Stimulated activated CD8-positive, alpha-beta memory T cell treated with anti-CD3 and anti-CD28 coated beads, Interleukin-15, amount 100 ng/mL, for 48 hours (primary cell): Measurements from ENCODE around the gene HRH3.

ENCODE experiments used
- DNase-seq, 2 donors: peaks; one replicate each; pipeline ENCODE4 v3.0.0-alpha.2; 2020; ENCODE audit warnings: low read depth in 2 of 2

HRH3 gene

GRCh38 chr20:62215020-62215990, 4.8 kb downstream of the HRH3 start:
- DNase-seq, result no peak

GRCh38 chr20:62214067-62214466, 6.0 kb downstream of the HRH3 start:
- DNase-seq, result no peak

GRCh38 chr20:62212299-62212698, 7.8 kb downstream of the HRH3 start:
- DNase-seq, result no peak

GRCh38 chr20:62211769-62212288, 8.2 kb downstream of the HRH3 start:
- DNase-seq, result no peak

GRCh38 chr20:62211216-62211615, 8.9 kb downstream of the HRH3 start:
- no peak for DNase-seq

- no peak for DNase-seq
Measured at GRCh38 chr20:62210496-62210855, 9.6 kb downstream of the HRH3 start.

- no peak for DNase-seq
Measured at GRCh38 chr20:62209850-62210495, 10.1 kb downstream of the HRH3 start.

- DNase-seq, result no peak
Measured at GRCh38 chr20:62208795-62209755, 11.0 kb downstream of the HRH3 start.

GRCh38 chr20:62208061-62208794, 11.8 kb downstream of the HRH3 start:
- DNase-seq, result no peak

- DNase-seq, result no peak
Measured at GRCh38 chr20:62206388-62206775, 13.7 kb downstream of the HRH3 start.

- DNase-seq, result no peak
Measured at GRCh38 chr20:62205618-62206387, 14.3 kb downstream of the HRH3 start.

GRCh38 chr20:62203378-62204030, 16.6 kb downstream of the HRH3 start:
- DNase-seq, result no peak

GRCh38 chr20:62202676-62203377, 17.3 kb downstream of the HRH3 start:
- no peak for DNase-seq

GRCh38 chr20:62202083-62202395, 18.0 kb downstream of the HRH3 start:
- DNase-seq, result no peak

- DNase-seq, result no peak
Measured at GRCh38 chr20:62201173-62202082, 18.6 kb downstream of the HRH3 start.

GRCh38 chr20:62200491-62201172, 19.4 kb downstream of the HRH3 start:
- DNase-seq, result no peak

GRCh38 chr20:62198931-62199330, 21.1 kb downstream of the HRH3 start:
- no peak for DNase-seq

GRCh38 chr20:62198496-62198895, 21.6 kb downstream of the HRH3 start:
- DNase-seq, result no peak
